GM19193 (cell line): ENCODE data around the gene LHFPL3.

ENCODE experiments used
- POLR2A ChIP-seq: IDR thresholded peaks from 4 replicates; pipeline ENCODE4 v1.6.1; 2011; ENCODE audit not compliant: insufficient read depth, insufficient read length; ENCODE audit errors: extremely low read depth

LHFPL3 gene

GRCh38 chr7:104836976-104837375 lies 508.6 kb downstream of the LHFPL3 start:
- no peak for TF ChIP-seq POLR2A

GRCh38 chr7:104838537-104839299 lies 510.3 kb downstream of the LHFPL3 start:
- TF ChIP-seq POLR2A = no peak

GRCh38 chr7:104839842-104840241 lies 511.4 kb downstream of the LHFPL3 start:
- TF ChIP-seq POLR2A = no peak

GRCh38 chr7:104841798-104842197 lies 513.4 kb downstream of the LHFPL3 start:
- no peak for TF ChIP-seq POLR2A

GRCh38 chr7:104843198-104843597 lies 514.8 kb downstream of the LHFPL3 start:
- no peak for TF ChIP-seq POLR2A

DNA sequence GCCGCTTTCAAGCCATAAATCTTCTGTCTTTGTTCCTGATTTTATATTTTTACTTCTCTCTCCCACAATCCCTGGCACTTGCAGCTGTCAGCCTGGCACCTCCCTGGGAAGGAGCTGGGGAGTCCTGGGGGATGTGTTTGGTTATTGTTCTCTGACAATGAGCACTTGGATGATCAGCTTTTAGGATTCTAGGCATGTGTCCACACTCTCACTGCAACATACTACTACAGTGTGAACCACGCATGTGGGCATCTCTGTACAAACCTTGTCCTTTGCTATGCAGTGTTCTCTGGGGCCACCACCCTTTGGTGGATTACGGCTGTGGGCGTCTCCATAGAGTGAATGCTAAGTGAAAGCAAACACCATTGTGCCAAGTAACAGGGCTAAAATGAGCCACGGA lies 517.2 kb downstream of the LHFPL3 start:
- TF ChIP-seq POLR2A = no peak

DNA sequence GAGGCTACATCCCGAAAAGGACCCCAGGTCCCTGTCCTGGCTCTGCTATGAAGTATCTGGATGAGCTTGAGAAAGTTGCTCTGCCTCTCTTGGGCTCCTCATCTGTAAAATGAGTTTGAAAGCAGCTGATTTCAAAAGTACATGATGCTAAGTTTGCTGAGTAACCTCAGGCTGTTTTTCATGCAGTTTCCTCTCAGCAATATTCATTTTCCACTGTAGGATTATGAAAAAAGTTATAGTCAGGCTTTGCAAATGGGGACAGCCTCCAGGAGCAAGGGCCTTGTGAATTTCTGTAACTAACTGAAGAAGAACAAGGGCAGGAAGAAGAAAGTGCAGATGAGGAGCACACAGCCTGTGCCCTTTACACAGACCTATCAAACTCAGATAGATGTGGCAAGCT lies 518.3 kb downstream of the LHFPL3 start:
- TF ChIP-seq POLR2A = no peak

GRCh38 chr7:104848138-104848990 lies 520.0 kb downstream of the LHFPL3 start:
- no peak for TF ChIP-seq POLR2A

DNA sequence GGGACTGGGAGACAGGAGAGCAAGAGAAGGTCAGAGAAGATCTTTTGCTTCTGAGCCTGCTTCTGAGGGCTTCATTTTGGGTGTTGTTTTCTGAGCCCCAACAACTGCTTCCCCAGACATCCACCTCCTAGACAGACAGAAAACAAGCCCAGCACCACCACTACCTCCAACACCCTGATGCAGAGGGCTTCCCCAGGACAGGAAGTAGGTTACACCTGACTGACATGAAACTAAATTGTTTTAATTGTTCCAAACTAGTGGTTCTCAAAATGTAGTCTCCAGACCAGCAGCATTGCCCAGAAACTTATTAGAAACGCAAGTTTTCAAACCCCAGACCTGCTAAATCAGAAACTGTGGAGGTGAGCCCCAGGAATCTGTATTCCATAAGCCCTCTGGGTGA lies 522.0 kb downstream of the LHFPL3 start:
- no peak for TF ChIP-seq POLR2A

- no peak for TF ChIP-seq POLR2A
Measured at GRCh38 chr7:104851268-104851667, 522.9 kb downstream of the LHFPL3 start.

DNA sequence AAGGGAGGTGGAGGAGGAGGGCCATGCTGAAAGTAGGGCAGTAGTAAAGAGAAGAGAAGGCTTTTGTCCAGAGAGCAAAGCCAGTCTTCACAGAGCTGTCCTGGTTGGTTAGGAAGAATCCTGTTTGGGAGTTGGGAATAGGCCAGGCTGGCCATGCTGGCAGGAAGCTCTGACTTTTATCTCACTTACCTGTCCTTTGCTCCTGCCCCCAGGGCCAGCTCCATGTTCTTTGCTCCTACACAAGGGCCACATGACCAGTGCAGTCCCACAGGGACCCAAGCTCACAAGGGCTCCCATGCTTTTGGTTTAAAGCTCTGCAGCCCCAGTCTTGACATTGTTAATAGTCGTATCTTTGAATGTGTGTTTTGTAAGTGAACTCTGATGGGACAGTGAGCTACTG lies 524.0 kb downstream of the LHFPL3 start:
- TF ChIP-seq POLR2A = no peak

DNA sequence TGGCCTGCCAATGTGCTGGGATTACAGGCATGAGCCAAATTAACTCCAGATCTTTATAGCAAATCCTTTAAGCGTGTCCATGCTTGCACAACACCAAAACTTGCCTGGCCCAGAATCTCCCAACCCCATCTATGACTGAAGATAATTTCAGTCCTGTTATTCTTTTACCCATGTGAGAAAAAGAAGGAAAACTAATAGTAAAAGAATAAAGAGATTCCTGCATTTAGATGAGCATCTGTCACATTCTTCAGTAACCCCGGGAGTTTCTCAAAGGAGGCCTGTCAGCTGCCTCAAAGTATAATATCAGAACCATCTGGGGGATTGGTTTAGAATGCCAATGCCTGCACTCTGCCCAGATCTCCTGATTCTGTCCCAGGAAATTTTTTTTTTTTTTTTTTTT lies 527.5 kb downstream of the LHFPL3 start:
- no peak for TF ChIP-seq POLR2A

- no peak for TF ChIP-seq POLR2A
Measured at GRCh38 chr7:104857458-104858425, 529.3 kb downstream of the LHFPL3 start.

GRCh38 chr7:104859754-104860426 lies 531.5 kb downstream of the LHFPL3 start:
- TF ChIP-seq POLR2A = no peak

DNA sequence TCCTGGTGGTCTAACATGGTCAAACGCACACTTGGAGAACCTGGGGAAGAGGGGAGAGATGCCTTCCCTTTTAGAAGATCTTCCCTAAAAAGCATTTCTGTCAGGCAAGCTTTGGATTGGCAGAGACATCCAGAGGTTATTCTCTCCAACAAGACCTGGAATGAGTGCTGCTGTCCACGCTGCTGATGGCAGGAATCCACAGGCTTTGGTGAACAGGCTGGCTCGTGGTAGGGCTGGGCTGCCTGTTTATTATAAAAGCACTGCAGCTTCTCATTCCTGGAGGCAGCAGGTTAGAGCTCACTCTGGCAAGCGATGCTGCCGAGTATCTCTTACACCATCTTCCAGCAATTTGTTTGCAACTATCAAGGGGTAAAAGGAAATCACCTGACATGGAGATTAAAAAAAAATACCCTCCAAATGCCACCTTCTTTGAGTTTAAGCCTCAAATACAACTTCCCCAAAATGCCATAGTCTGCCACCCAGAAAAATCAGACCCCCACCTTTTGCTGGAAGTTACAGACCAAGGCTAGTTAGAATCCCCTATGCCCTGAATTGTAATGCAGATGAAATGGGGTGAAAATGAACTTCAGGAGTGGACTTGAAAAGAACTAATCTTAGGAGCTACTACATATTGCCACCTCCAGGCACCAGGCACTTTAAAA lies 533.5 kb downstream of the LHFPL3 start:
- TF ChIP-seq POLR2A = no peak

- no peak for TF ChIP-seq POLR2A
Measured at GRCh38 chr7:104862719-104863118, 534.3 kb downstream of the LHFPL3 start.
